HG03280 (cell line): ENCODE data around the gene KCNK7.

Experiments
- ATAC-seq: cut with Tn5 transposase; IDR thresholded peaks from one replicate; pipeline ENCODE4 v1.9.1; 2021; ENCODE audit warnings: mild to moderate bottlenecking, moderate library complexity; ENCODE audit not compliant: unreplicated experiment

Gene KCNK7

DNA sequence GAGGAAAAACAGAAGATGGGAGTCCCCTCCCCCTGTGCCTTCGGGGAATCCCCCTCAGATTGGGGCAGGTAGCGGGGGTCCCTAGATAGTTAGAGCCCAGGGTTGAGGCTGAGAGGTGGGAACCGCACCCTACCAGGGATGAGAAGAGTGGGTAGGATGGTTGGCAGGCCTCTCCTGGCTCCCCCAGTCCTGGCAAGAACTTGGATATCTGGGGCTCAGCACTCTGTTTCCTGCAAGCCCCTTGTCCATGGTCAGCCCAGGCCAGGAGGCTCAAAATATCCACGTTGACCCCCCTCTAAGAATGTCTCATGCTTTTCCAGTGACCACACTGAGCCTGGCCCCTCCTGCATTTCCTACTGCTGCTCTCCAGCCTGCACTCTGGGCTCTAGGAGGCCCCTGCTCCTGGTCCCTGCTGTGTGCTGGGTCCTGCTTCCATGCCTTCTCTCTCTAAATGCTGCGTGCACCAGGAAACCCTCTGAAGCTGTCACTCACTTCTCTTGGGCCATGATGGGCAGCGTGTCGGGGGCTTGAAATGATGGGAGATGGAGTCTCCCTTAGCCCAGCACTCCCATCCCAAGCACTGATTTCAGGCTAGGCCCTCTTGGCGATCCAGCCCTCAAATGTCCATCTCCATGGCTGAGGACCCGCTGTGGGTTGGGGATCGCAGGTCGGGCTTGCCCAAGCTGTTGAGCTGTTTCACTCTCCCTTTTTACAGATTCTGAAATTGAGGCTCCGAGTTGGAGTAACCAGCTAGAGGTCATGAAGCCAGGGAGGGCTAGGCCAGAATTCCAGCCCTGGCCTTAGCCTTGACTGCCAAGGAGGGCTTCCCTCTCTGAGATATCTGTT is 16.4 kb upstream of the KCNK7 start:
- no peak for ATAC-seq

- ATAC-seq: no peak
Observed at GRCh38 chr11:65611028-65611757, 15.6 kb upstream of the KCNK7 start.

GRCh38 chr11:65610404-65610803 is 14.8 kb upstream of the KCNK7 start:
- no peak for ATAC-seq

GRCh38 chr11:65609665-65610064 is 14.1 kb upstream of the KCNK7 start:
- no peak for ATAC-seq

DNA sequence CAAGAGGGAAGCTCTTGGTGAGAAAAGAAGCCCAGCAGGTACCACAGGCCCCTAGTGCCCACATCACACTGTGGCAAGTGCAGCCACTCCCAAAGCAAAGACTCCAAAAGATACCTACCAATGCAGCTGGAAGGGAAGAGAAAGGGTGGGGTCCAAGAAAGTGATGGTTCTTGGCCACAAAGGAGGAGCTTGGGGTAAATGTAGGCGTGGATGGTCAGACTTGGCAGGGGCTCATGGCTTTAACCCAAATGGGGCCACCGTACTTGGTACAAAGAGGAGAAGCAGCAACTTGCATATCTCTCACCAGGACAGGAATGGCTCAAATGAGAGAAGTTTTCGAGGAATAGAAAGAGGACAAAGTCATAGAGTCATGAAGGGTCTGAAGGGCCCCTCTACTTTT is 13.6 kb upstream of the KCNK7 start:
- no peak for ATAC-seq

DNA sequence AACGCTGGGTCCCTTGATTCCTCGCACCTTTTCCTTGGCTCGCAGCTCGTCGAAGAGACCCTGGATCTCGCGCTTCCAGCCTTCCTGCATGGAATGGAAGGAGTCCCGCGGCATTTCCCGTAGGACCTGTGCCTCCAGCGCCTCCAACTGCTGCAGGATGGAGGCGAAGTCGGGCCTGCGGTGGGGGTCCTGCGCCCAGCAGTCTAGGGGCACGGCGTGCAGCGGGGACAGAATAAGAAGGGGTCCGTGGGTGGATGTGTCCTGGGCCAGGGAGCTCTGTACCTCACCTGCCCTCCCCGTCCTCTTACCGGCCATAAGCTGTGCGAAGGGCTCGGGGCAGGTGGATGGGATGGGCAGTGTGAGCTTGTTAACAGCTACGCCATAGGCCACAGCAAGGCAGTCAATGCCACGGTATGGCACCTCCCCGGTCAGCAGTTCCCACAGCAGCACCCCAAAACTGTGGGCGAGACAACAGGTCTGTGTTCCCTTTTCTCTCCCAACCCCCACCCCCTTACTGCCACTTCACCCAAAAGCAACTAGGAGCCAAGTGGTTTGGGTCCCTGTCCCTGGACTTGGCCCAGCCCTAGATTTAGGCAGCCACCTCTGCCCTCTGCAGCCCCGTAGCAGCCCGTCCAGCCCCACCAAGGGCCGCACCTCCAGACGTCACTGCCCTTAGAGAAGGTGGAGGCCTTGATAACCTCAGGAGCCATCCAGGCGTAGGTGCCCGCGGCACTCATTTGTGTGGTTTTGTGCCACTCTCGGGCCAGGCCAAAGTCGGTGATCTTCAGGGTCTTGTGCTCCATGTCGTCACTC is 12.2 kb upstream of the KCNK7 start:
- no peak for ATAC-seq

DNA sequence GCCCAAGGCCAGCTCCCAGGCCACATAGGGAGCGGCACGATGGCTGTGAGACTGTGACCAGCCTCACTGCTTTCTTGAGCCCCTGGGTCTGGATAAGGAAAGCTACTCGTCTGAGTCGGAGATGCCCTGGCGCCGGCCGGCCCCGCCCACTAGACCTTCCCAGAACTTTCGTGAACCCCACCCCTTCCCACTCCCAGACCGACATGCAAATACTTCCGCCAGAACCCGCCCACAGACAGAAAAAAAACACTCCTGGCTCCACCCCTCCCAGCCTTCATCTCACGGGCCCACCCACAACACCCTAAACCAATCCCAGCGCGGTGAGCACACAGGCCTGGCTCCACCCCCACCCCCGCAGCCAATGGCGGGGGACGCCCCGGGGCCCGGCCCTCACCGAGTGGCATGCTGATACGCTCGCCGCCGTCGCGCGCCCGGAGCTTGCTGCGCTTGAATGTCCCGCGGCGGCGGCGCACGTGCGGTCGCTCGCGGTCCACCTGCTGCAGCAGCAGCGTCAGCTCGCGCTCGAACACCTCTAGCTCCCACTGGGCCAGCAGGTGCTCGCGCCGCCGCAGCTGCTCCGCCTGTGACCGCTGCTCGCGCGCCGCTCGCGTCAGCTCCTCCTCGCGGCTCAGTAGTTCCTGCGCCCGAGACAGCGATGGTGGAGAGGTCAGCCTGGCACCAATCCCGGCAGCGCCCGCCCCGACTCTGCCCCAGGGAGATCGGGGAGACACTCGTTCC is 11.4 kb upstream of the KCNK7 start:
- no peak for ATAC-seq

GRCh38 chr11:65604258-65604657 is 8.7 kb upstream of the KCNK7 start:
- no peak for ATAC-seq

- no peak for ATAC-seq
Observed at GRCh38 chr11:65599955-65600246, 4.3 kb upstream of the KCNK7 start.

- ATAC-seq: no peak
Observed at GRCh38 chr11:65599216-65599954, 3.8 kb upstream of the KCNK7 start.

GRCh38 chr11:65598258-65598699 is 2.7 kb upstream of the KCNK7 start:
- ATAC-seq: no peak

DNA sequence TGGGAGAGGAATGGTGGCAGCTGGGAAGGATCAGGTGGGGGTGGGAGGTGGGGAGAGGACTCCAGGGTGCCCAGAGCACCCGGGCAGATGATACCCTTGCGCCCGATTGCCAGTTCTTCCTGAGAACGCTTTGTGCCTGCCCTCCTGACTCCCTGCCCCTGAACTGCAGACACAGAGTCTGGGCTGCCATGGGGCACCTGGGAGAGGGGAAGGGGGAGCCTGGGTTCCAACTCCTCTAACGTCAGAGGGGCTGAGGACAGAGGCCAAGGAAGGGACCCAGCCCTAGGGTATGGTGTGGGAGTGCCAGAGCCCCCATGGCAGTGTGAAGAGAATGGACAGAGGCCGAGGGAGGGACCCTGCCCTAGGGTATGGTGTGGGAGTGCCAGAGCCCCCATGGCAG is 920 bp upstream of the KCNK7 start:
- ATAC-seq: no peak

GRCh38 chr11:65595131-65595530 is 469 bp downstream of the KCNK7 start:
- ATAC-seq: no peak

- no peak for ATAC-seq
Observed at GRCh38 chr11:65593518-65594414, 1.8 kb downstream of the KCNK7 start.

DNA sequence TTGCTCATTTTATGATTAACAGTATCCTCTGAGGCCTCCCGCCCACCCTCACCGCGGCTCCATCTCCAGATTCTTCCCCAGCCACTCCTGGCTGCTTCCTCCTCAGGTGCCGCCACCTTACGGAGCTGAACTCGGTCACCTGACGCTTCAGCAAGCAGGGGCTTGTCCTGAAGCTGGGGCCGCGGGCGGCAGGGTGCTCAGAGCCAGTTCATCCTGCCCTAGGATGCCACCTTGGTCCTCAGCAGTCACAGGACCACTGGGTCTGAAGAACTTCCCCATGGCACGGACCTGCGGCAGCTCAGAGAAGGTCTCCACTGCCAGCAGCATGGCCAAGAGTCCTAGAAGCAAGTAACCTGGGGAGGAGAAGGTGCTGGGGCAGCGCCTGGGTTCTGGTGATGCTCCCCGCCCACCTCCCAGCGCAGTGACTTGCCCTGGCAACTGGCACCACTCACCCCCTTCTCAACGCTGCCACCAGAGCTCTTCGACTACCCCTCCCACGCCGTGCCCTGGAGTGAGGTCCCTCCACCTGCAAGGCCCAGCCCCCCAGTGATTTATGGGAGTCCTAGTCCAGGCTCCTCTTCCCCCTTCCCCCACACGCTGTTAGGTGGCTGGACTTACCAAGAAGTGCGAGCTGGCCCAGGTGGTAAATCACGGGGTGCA is 2.6 kb downstream of the KCNK7 start:
- ATAC-seq: no peak

DNA sequence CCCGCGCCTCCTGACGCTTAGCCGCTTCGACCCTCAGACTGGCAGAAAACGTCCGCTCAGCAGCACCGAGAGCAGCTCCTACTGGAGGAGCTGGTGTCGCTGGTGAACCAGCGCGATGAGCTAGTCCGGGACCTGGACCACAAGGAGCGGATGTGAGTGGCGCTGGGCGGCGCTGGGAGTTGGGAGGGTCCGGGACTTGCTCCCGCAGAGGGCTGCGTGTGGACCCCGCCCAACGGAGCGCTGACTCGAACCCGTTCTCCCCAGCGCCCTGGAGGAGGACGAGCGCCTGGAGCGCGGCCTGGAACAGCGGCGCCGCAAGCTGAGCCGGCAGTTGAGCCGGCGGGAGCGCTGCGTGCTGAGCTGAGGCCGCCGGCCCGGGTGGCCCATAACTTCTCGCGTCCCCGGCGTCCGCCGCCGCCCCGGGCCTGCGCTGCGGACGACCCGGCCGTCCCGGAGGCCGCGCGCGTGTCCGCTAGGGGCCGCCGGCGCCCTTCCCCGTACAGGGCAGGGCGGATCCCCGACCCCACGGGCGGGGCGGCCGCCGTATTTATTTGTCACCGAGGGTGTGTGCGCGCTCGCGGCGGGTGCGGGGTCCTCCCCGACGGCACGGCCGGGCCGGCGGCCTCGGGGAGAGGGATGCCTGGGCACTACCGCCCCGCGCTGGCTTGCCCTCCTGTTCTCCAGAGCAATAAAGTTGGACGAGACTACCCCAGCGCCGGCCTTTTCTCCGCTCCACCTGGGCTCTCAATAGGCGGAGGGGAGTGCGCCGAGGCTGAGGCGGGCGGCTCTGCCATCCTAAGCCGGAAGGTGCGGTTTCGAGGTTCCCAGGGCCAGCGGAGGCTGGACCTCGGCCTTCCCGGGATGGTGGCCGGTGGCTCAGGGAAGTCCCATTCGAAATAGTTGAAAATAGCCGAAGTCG is 3.4 kb downstream of the KCNK7 start:
- ATAC-seq: no peak

GRCh38 chr11:65590240-65590738 is 5.3 kb downstream of the KCNK7 start:
- ATAC-seq: no peak
